GM19043 (cell line): ENCODE results near the gene ZNF774.
"Not testable (repeated sequence)": the region's sequence is repeated elsewhere in the genome, so short reads cannot be mapped to it uniquely, and the experiment has no call there.

Experiments
- ATAC-seq: cut with Tn5 transposase; IDR thresholded peaks from one replicate; pipeline ENCODE4 v1.9.1; 2021; ENCODE audit warnings: low read depth; ENCODE audit not compliant: unreplicated experiment

Gene ZNF774

DNA sequence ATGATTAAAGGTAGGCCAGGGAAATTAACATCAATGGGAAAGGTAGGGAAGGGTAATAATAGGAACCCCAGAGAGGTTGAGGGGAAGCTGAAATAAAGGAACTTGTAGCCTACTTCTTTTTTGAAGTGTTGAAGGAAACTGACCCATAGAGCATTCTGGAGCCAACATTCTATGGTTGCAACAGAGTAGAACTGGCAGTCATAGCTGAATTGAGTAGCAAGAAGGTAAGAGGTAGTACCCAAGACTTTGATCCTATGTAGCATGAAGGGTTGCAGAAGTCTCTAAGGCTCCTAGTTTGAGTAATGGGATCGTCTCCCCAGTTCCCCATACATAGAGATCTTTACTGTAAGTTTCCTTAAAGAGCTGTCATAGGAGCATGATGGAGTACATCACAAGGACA, 7.4 kb upstream of the ZNF774 start:
- ATAC-seq = no peak

DNA sequence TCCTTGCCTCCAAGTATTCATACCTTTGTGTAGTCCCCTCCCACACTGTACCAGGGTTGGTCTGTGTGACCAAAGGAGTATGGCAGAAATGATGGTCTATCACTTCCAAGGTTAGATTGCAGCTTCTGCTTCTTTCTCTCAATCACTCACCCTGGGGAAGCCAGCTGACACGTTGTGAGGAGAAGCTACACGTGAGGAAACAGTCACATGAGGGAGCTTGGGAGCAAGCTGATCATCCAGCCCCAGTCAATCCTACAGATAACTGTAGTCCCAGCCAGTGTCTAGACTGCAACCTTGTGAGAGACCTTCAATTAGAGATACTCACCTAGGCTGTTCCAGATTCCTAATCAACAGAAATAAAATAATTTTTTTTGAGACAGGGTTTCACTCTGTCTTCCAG, 6.2 kb upstream of the ZNF774 start:
- no peak for ATAC-seq

GRCh38 chr15:90347431-90348065, 4.5 kb upstream of the ZNF774 start:
- not testable (repeated sequence) for ATAC-seq

DNA sequence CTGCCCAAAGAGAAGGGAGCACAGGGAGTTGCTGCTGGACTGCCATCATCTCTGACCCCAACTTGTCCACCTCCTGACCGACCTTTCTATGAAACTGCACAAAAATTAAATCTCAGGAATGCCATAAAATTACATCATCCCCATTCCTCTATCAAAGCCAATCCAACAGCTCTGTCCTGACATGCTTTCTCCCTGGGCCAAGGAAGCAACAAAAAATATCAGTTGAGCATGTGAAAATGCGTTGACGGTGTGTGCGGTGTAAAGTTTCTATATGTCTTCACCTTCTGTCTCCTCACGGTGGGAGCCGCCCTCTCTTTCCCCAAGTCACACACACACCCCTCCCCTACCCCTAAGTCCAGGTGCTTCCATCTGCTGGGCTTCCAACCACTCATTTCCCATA, 3.6 kb upstream of the ZNF774 start:
- ATAC-seq = no peak

DNA sequence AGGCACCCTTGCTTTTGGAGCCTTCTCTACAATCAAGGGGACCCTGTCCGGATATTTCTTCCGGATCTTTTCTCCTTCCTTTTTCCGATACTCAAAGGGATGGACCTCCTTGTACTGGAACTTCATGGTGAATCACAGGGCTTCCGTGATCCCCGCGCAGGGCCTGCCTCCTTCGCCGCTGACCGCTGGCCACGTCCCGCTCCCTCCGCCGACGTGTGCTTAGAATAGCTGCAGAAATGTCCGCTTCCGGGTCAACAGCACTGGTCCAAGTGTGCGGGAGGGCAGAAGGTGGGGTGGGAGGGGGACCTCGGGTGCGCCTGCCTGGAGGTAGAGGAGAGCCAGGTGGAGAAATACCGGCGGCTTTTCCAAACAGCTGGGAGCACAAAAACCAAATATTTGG, 3.0 kb upstream of the ZNF774 start:
- no peak for ATAC-seq

DNA sequence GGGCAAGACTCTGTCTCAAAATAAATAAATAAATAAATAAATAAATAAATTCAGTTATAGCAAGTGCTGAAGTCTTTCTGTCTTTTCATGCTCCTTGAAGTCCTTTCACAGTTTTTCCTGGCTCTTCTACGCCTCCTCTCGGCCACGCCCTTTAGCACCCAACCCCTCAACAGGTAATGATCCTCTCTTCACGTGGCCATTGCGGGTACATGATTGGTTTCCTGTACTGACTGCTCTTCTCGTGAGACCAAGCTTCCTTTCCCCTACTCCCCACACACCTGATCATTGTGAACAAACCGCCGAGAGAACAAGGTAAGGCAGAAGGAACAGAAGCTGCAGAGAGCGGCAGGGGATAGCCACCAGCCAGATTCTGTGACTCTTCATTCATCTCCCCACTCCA, 2.3 kb upstream of the ZNF774 start:
- ATAC-seq = no peak

- ATAC-seq = no peak
Observed at GRCh38 chr15:90351479-90352106, 491 bp upstream of the ZNF774 start.

GRCh38 chr15:90354986-90355385, 2.9 kb downstream of the ZNF774 start:
- ATAC-seq = no peak

GRCh38 chr15:90358124-90359033, 6.3 kb downstream of the ZNF774 start:
- ATAC-seq = no peak

DNA sequence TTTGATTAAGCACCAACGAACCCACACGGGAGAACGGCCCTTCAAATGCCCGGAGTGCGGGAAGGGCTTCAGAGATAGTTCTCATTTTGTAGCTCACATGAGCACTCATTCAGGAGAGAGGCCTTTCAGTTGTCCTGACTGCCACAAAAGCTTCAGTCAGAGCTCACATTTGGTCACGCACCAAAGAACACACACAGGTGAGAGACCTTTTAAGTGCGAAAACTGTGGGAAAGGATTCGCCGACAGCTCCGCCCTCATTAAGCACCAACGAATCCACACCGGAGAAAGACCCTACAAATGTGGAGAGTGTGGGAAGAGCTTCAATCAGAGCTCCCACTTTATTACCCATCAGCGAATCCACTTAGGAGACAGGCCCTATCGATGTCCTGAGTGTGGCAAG, 8.7 kb downstream of the ZNF774 start:
- no peak for ATAC-seq

DNA sequence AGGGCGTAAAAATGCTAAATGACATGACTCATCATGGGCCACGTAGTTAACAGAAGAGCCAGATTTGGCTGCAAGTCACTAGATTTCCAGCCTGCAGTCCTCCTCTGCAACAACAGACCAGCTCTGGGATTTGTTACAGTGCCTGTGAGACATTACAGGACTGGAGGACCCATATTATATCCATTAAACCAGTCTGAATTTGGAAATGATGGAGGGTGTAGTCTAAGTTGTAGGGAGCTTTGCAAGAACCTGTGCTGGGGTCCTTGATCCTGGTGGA, 10.8 kb downstream of the ZNF774 start:
- no peak for ATAC-seq

DNA sequence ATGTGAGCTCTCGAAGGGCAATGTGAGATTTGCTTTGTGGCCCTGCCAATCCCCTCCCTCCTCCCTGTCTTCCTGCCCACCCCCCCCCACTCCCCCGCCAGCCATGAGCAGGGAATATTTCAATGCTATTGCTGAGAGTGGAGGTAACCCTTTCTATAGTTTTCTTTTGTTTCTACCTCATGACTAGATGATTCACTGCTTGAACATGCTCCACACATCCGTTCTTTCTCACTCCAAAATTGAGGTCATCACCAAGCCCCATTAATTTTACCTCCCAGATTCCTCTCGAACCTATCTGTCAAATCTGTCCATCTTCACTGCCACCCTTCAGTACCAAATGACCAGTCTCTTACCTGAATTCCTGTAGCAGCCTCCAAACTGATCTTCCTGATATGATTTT, 12.2 kb downstream of the ZNF774 start:
- no peak for ATAC-seq

GRCh38 chr15:90365414-90366055, 13.5 kb downstream of the ZNF774 start:
- ATAC-seq = no peak

DNA sequence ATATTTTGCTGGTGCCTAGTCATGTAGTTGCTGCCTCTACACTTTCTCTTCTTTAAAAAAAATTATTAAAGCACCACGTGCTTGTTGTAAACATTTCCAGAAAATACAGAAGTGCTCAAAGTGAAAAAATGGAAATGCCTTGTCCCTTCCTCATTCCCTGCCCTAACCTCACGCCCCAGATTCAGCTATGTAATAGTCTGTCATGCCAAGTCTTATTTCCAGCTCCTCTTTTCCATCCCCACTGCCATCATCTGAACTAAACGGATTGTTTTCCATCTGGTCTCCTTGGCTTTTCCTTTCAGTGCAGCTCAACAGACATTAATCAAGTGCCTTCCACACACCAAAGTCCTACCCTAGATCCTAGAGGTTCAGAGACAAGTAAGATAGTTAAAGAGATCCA, 15.5 kb downstream of the ZNF774 start:
- ATAC-seq = no peak

- ATAC-seq = no peak
Observed at GRCh38 chr15:90375071-90375470, 23.0 kb downstream of the ZNF774 start.

DNA sequence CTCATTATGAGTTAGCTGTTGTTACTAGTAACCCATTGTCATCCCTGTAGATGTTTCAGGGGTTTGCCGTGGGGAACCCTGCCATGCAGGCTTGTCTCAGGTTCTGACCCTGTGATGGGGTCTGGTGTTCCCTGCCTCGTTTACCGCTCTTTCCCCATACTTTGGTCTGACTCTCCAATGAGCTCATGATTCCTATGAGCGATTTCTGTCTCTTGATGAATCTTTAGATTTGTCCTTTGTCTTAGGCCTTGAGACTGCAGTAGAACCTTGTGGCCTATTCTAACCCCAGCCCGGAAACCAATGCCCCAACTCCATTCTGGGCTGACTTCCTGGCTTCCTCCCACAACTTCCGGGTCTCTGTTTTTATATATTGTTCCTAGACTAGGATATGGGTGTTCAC, 24.7 kb downstream of the ZNF774 start:
- no peak for ATAC-seq

DNA sequence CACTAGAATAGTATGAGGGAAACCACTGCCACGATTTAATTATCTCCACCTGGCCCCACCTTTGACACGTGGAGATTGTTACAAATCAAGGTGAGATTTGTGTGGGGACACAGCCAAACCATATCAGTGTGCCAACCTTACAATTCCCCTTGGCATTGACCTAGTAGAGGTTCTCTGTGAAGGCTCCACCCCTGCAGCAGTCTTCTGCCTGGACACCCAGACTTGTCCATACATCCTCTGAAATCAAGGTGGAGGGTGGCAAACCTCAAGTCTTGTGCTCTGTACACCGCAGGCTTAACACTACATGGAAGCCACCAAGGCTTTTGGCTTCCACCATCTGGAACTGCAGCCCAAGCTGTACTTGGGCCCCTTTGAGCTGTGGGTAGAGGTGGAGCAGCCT, 27.2 kb downstream of the ZNF774 start:
- no peak for ATAC-seq

DNA sequence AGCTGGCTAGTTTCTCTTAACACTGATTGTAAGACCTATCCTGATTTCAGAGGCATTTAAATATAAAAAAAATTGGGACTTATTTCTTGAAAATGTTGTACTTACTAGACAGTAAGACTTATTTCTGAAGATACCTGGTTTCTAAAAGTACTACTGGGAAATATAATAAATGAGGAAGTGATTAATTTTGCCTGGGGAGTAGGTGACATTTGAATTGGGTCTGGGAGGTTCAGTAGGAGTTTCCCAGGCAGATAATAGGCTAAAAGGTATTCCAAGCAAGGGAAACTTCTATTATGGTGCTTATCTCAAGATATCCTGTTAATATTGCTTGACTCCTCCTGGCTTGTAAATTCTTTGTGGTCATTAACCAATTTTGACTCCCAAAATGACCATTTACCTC, 29.4 kb downstream of the ZNF774 start:
- ATAC-seq = no peak

DNA sequence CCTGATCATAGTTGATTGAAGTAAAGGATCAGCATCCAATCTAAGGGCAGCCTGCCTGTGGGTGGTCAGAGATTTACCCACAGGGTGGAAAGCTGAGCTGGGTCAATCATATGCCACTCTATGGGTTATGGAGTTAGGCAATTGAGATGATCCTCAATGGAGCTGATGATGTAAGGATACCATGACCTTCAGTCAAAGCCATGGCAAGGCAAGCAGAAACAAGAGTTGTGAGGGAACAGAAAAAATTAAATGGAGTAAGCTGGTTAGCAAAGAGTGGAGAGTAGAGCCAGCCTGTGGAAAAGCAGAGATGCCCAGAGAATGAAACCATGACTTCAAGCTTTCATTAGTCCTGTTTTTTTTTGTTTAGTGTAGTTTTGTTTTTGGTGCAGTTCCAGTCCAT, 30.2 kb downstream of the ZNF774 start:
- ATAC-seq = no peak

- no peak for ATAC-seq
Observed at GRCh38 chr15:90386221-90386620, 34.1 kb downstream of the ZNF774 start.
